OCI-LY3 (cell line): ENCODE data around the gene PDE4A.
"Not testable (repeated sequence)": the region's sequence is repeated elsewhere in the genome, so short reads cannot be mapped to it uniquely, and the experiment has no call there.

Experiments
- CTCF ChIP-seq: fragments of 200-600, 300-600 bp; sonication (generic); IDR thresholded peaks from 2 replicates; pipeline ENCODE4 v1.5.1; 2014; ENCODE audit warnings: antibody characterized with exemption, low read length, low read depth
- EZH2phosphoT487 ChIP-seq: fragments of 200-600 bp; shearing (Covaris generic); IDR thresholded peaks from 2 replicates; pipeline ENCODE4 v1.6.1; 2018; ENCODE audit warnings: antibody characterized with exemption, mixed run types, low read depth

- TF ChIP-seq CTCF, EZH2phosphoT487: not testable (repeated sequence)
Measured at GRCh38 chr19:10383223-10383499, 37.2 kb upstream of the PDE4A start.
